GM12801 (cell line): ENCODE measurements around the gene RAB5IF.

Experiments used
- CTCF ChIP-seq: IDR thresholded peaks from one replicate; pipeline ENCODE4 v1.5.1; 2011; ENCODE audit warnings: control low read depth; ENCODE audit not compliant: insufficient read length; ENCODE audit errors: extremely low read depth

RAB5IF gene

GRCh38 chr20:36582821-36583220, 22.8 kb upstream of the RAB5IF start:
- TF ChIP-seq CTCF = no peak

DNA sequence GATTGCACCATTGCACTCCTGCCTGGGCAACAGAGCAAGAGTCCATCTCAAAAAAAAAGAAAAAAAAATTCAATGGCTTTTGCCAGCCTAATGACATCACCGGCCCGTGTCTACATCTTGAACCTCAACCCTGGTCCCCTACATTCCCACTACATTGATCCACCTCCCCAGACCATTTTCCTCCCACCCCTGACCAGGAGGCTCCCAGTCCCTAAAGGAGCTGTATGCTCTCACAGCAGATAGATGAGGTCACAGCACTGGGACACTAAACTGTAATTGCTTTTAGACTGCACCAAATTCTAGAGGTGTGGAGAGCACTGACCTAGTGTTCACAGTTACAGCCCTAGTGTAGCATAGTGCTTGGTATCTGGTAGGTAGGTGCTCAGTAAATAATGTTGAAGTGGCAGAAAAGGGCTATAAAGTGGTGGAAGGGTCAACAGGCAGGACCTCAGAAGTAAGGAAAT, 21.5 kb upstream of the RAB5IF start:
- TF ChIP-seq CTCF = no peak

DNA sequence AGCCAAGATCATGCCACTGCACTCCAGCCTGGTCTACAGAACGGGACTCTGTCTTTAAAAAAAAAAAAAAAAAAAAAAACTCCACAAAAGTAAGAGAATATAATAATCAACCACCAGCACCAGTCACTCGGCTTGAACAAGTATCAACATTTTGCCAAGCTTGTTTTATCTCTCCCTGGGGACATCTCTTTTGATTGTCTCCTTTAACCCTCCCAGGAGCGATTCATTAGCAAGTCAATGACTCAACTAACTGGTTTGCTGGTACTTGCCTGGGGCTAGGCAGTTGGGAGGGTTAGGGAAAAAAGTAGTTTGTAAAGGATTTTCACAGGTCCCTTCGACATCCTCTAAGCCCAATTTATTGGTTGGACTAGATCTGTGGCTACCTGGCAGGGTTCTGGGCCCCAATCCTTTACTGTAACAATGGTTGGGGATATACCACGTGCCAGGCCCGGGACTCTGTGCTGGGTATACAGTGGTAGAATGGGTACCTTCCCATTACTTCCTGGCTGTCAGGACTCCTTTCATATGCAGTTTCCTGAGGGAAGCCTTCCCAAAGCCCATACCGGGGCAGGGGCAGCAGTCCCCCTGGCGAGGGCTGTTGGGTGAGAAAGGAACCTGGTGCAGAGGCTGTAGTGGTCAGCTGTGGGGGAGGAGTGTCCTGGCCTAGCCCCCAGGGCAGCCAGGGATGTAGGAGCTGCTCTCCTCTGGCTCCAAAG, 20.0 kb upstream of the RAB5IF start:
- no peak for TF ChIP-seq CTCF

- TF ChIP-seq CTCF = no peak
These were observed 18.1 kb upstream of the RAB5IF start for GRCh38 chr20:36587388-36588070.

- no peak for TF ChIP-seq CTCF
These were observed 14.3 kb upstream of the RAB5IF start for GRCh38 chr20:36591281-36591680.

GRCh38 chr20:36591854-36592641, 13.5 kb upstream of the RAB5IF start:
- TF ChIP-seq CTCF = no peak

DNA sequence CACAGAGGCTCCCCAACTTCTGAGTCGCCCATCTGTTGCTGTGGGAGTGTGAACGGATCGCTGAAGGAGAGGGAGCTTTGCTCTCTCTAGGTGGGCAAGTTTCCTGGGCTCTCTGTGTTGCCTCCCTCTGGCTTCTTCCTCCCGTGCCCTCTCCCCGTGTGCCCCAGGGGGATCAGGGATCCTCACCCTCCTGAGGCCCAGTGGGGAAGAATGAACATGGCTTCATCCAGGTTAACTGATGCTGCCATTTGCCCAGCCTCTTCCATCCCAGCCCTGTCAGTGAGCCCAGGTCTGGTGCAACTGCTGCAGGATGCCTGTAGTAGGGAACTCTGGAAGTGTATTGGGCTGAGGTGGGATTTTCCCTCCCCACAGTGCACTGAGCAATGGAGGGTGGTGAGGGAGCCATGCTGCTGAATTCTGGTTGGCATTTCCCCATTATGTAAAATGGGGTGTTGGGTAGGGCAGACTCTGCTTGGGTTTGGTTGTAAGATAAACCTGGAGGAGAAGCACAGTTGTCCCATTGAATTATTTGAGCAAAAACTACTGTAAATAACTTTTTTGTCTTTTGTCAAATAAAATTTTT, 12.1 kb upstream of the RAB5IF start:
- no peak for TF ChIP-seq CTCF
